Central memory CD8-positive, alpha-beta T cell (primary cell): ENCODE data around the gene ACTMAP.
"Not testable (repeated sequence)": the region's sequence is repeated elsewhere in the genome, so short reads cannot be mapped to it uniquely, and the experiment has no call there.

Experiments
- ATAC-seq: fragments of 150-1000 bp; cut with Tn5 transposase; replicated peaks from 2 replicates; pipeline ENCODE4 v1.10.0; 2022; ENCODE audit warnings: mild to moderate bottlenecking, moderate FRiP score, moderate number of reproducible peaks; ENCODE audit not compliant: poor library complexity, severe bottlenecking; ENCODE audit errors: extremely low read depth
- DNase-seq, 2 donors: peaks; one replicate each; pipeline ENCODE4 v3.0.0; 2021; ENCODE audit warnings: low spot score in 2 of 2
- H3K27ac Mint-ChIP-seq: one replicate; pipeline ENCODE4 v1.8.0; 2022; ENCODE audit warnings: low read depth, mild to moderate bottlenecking, moderate library complexity, mixed read lengths
- H3K27me3 Mint-ChIP-seq: one replicate; pipeline ENCODE4 v1.8.0; 2022; ENCODE audit warnings: mixed read lengths
- H3K36me3 Mint-ChIP-seq: one replicate; pipeline ENCODE4 v1.8.0; 2022; ENCODE audit warnings: mild to moderate bottlenecking, moderate library complexity, mixed read lengths; ENCODE audit not compliant: insufficient read depth
- H3K4me1 Mint-ChIP-seq: one replicate; pipeline ENCODE4 v1.8.0; 2022; ENCODE audit warnings: mixed read lengths
- H3K4me3 Mint-ChIP-seq: one replicate; pipeline ENCODE4 v1.8.0; 2022; ENCODE audit warnings: mild to moderate bottlenecking, moderate library complexity, mixed read lengths
- H3K9me3 Mint-ChIP-seq: one replicate; pipeline ENCODE4 v1.8.0; 2022; ENCODE audit warnings: mixed read lengths

ACTMAP gene

GRCh38 chr19:40735013-40735771 is 15.1 kb downstream of the ACTMAP start:
- no peak for DNase-seq
- H3K4me1 Mint-ChIP-seq: no peaks in the 10 kb centered on the region
- no peak overlapping the region for H3K27ac Mint-ChIP-seq
- no peaks in the 10 kb centered on the region for H3K27me3 Mint-ChIP-seq
- peaks cover 40% of the 10 kb centered on the region for H3K36me3 Mint-ChIP-seq
- ATAC-seq: no peak
- H3K4me3 Mint-ChIP-seq: no peak overlapping the region
- H3K9me3 Mint-ChIP-seq: no peaks in the 10 kb centered on the region

- H3K4me3 Mint-ChIP-seq: no peak overlapping the region
- H3K9me3 Mint-ChIP-seq: no peaks in the 10 kb centered on the region
- no peaks in the 10 kb centered on the region for H3K27me3 Mint-ChIP-seq
- H3K4me1 Mint-ChIP-seq: no peaks in the 10 kb centered on the region
- no peak for ATAC-seq
- no peak for DNase-seq
- H3K27ac Mint-ChIP-seq: no peak overlapping the region
- peaks cover 40% of the 10 kb centered on the region for H3K36me3 Mint-ChIP-seq
Observed at GRCh38 chr19:40733149-40733548, 17.1 kb downstream of the ACTMAP start.

GRCh38 chr19:40732304-40732703 is 18.0 kb downstream of the ACTMAP start:
- H3K27me3 Mint-ChIP-seq, DNase-seq, H3K4me3 Mint-ChIP-seq, H3K27ac Mint-ChIP-seq, ATAC-seq, H3K9me3 Mint-ChIP-seq, H3K4me1 Mint-ChIP-seq: not testable (repeated sequence)
- peaks cover 39% of the 10 kb centered on the region for H3K36me3 Mint-ChIP-seq

- H3K27ac Mint-ChIP-seq, H3K27me3 Mint-ChIP-seq, ATAC-seq, H3K4me3 Mint-ChIP-seq, H3K9me3 Mint-ChIP-seq, DNase-seq, H3K4me1 Mint-ChIP-seq: not testable (repeated sequence)
- H3K36me3 Mint-ChIP-seq: peaks cover 39% of the 10 kb centered on the region
Observed at GRCh38 chr19:40730065-40730464, 20.2 kb downstream of the ACTMAP start.

GRCh38 chr19:40726279-40726678 is 24.0 kb downstream of the ACTMAP start:
- H3K27me3 Mint-ChIP-seq: no peaks in the 10 kb centered on the region
- no peak for ATAC-seq
- peaks cover 23% of the 10 kb centered on the region for H3K36me3 Mint-ChIP-seq
- no peaks in the 10 kb centered on the region for H3K9me3 Mint-ChIP-seq
- H3K4me1 Mint-ChIP-seq: peaks cover 26% of the 10 kb centered on the region
- no peak overlapping the region for H3K4me3 Mint-ChIP-seq
- no peak for DNase-seq
- H3K27ac Mint-ChIP-seq: no peak overlapping the region

GRCh38 chr19:40724855-40725254 is 25.4 kb downstream of the ACTMAP start:
- peaks cover 40% of the 10 kb centered on the region for H3K4me1 Mint-ChIP-seq
- H3K27me3 Mint-ChIP-seq: no peaks in the 10 kb centered on the region
- no peaks in the 10 kb centered on the region for H3K9me3 Mint-ChIP-seq
- ATAC-seq (no peak), DNase-seq (no peak)
- no peak overlapping the region for H3K4me3 Mint-ChIP-seq
- H3K36me3 Mint-ChIP-seq: peaks cover 19% of the 10 kb centered on the region
- no peak overlapping the region for H3K27ac Mint-ChIP-seq

- DNase-seq: no peak
- no peak overlapping the region for H3K27ac Mint-ChIP-seq
- ATAC-seq: no peak
- H3K36me3 Mint-ChIP-seq: peaks cover 19% of the 10 kb centered on the region
- no peaks in the 10 kb centered on the region for H3K27me3 Mint-ChIP-seq
- H3K4me3 Mint-ChIP-seq: no peak overlapping the region
- H3K4me1 Mint-ChIP-seq: peaks cover 46% of the 10 kb centered on the region
- H3K9me3 Mint-ChIP-seq: no peaks in the 10 kb centered on the region
Observed at GRCh38 chr19:40724315-40724714, 26.0 kb downstream of the ACTMAP start.

GRCh38 chr19:40723661-40724254 is 26.5 kb downstream of the ACTMAP start:
- Mint-ChIP-seq H3K27me3 (no peaks in the 10 kb centered on the region), H3K4me3 (no peak overlapping the region), H3K27ac (peak overlapping the region; percentile 50)

GRCh38 chr19:40721936-40722661 is 28.2 kb downstream of the ACTMAP start:
- no peak overlapping the region for H3K4me3 Mint-ChIP-seq
- no peak overlapping the region for H3K27ac Mint-ChIP-seq
- peaks cover 19% of the 10 kb centered on the region for H3K36me3 Mint-ChIP-seq
- no peaks in the 10 kb centered on the region for H3K9me3 Mint-ChIP-seq
- peaks cover 59% of the 10 kb centered on the region for H3K4me1 Mint-ChIP-seq
- DNase-seq (no peak), ATAC-seq (no peak)
- H3K27me3 Mint-ChIP-seq: no peaks in the 10 kb centered on the region

More at GRCh38 chr19:40723661-40724254, 26.5 kb downstream of the ACTMAP start:
- ATAC-seq (no peak), DNase-seq (no peak)
- peaks cover 51% of the 10 kb centered on the region for H3K4me1 Mint-ChIP-seq
- no peaks in the 10 kb centered on the region for H3K9me3 Mint-ChIP-seq
- H3K36me3 Mint-ChIP-seq: peaks cover 19% of the 10 kb centered on the region

- DNase-seq (no peak), ATAC-seq (no peak)
- no peaks in the 10 kb centered on the region for H3K9me3 Mint-ChIP-seq
- peak overlapping the region; percentile 84 for H3K4me3 Mint-ChIP-seq
- peaks cover 20% of the 10 kb centered on the region for H3K36me3 Mint-ChIP-seq
- H3K4me1 Mint-ChIP-seq: peaks cover 65% of the 10 kb centered on the region
- H3K27ac Mint-ChIP-seq: peak overlapping the region; percentile 84
- no peaks in the 10 kb centered on the region for H3K27me3 Mint-ChIP-seq
Observed at GRCh38 chr19:40721140-40721486, 29.2 kb downstream of the ACTMAP start.

- Mint-ChIP-seq H3K9me3 (no peaks in the 10 kb centered on the region), H3K4me1 (peaks cover 79% of the 10 kb centered on the region), H3K27me3 (no peaks in the 10 kb centered on the region), H3K4me3 (peak overlapping the region; percentile 84), H3K36me3 (peaks cover 30% of the 10 kb centered on the region), H3K27ac (peak overlapping the region; percentile 94)
- ATAC-seq (no peak), DNase-seq (no peak)
Observed at GRCh38 chr19:40719414-40719894, 30.8 kb downstream of the ACTMAP start.

GRCh38 chr19:40718774-40719391 is 31.4 kb downstream of the ACTMAP start:
- peaks cover 32% of the 10 kb centered on the region for H3K36me3 Mint-ChIP-seq
- no peaks in the 10 kb centered on the region for H3K9me3 Mint-ChIP-seq
- peak overlapping the region; percentile 94 for H3K27ac Mint-ChIP-seq
- no peaks in the 10 kb centered on the region for H3K27me3 Mint-ChIP-seq
- peaks cover 79% of the 10 kb centered on the region for H3K4me1 Mint-ChIP-seq
- H3K4me3 Mint-ChIP-seq: peak overlapping the region; percentile 84
- no peak for ATAC-seq
- DNase-seq: no peak
